HepG2 (cell line): Measurements from ENCODE around the gene AGPAT3. TPM values are rescaled to one million over a fixed set of nuclear protein-coding genes. Genes with fewer than 3 reads are reported as not detected.

ENCODE experiments used
- E2F2 ChIP-seq: sonication (generic); formaldehyde crosslinking; IDR thresholded peaks from 2 replicates; pipeline ENCODE4 v1.4.0; 2020; ENCODE audit warnings: missing genetic modification reagents, borderline replicate concordance
- KDM5A ChIP-seq: fragments of 200-600 bp; sonication (generic); IDR thresholded peaks from 2 replicates; pipeline ENCODE4 v1.7.0; 2018; ENCODE audit warnings: antibody characterized with exemption, mild to moderate bottlenecking, low read length, borderline replicate concordance
- ONECUT2 ChIP-seq: sonication (generic); formaldehyde crosslinking; IDR thresholded peaks from 2 replicates; pipeline ENCODE4 v1.4.0; 2020; ENCODE audit warnings: missing genetic modification reagents
- RXRA ChIP-seq: sonication (generic); formaldehyde crosslinking; IDR thresholded peaks from 2 replicates; pipeline ENCODE4 v1.5.1; 2020; ENCODE audit warnings: missing genetic modification reagents
- ZBTB14 ChIP-seq: sonication (generic); formaldehyde crosslinking; IDR thresholded peaks from 2 replicates; pipeline ENCODE4 v1.4.0; 2020; ENCODE audit warnings: missing genetic modification reagents
- ZMYM3 ChIP-seq: sonication (generic); formaldehyde crosslinking; IDR thresholded peaks from 2 replicates; pipeline ENCODE4 v1.5.1; 2020; ENCODE audit warnings: mild to moderate bottlenecking, missing genetic modification reagents
- ZNF550 ChIP-seq: sonication (generic); formaldehyde crosslinking; IDR thresholded peaks from 2 replicates; pipeline ENCODE4 v1.4.0; 2020; ENCODE audit warnings: mild to moderate bottlenecking, missing genetic modification reagents, borderline replicate concordance
- ZNF574 ChIP-seq: sonication (generic); formaldehyde crosslinking; IDR thresholded peaks from 2 replicates; pipeline ENCODE4 v1.4.0; 2020; ENCODE audit warnings: missing genetic modification reagents
- ZNF878 ChIP-seq: sonication (generic); formaldehyde crosslinking; IDR thresholded peaks from 2 replicates; pipeline ENCODE4 v1.8.1; 2023; ENCODE audit warnings: mild to moderate bottlenecking, missing genetic modification reagents, moderate library complexity
- polyA plus RNA-seq, 8 experiments: library from polyadenylated mRNA; depleted of rRNA in 3 of 8; stranded (reverse) in 7 of 8; unstranded in 1 of 8; fragments of >200 nt; fragmentation: Illumina TruSeq in 4 of 8; extraction: Trizol in 4 of 8; gene quantifications; 2 replicates each; pipeline versions ENCODE4 v1.2.1 to v1.2.3, GENCODE V29; 2011 to 2016; ENCODE audit warnings: low read depth in 4 of 8, missing spikeins in 1 of 8, mixed read lengths in 1 of 8; ENCODE audit not compliant: insufficient read depth in 1 of 8
- total RNA-seq, 5 experiments: library from RNA; depleted of rRNA; stranded (reverse); fragments of >200 nt; fragmentation: Illumina TruSeq; extraction: Trizol; gene quantifications; 2 replicates each; pipeline ENCODE4 v1.2.3, GENCODE V29; 2016; ENCODE audit warnings: low read depth in 1 of 5
- TF ChIP-seq, protein P1 (sequence below): sonication (generic); formaldehyde crosslinking; IDR thresholded peaks from 2 replicates; pipeline ENCODE4; 2020; ENCODE audit warnings: missing genetic modification reagents, mild to moderate bottlenecking, borderline replicate concordance
- TF ChIP-seq, protein P2 (sequence below): sonication (generic); formaldehyde crosslinking; IDR thresholded peaks from 2 replicates; pipeline ENCODE4 v1.5.0; 2020; ENCODE audit warnings: missing genetic modification reagents, mild to moderate bottlenecking, borderline replicate concordance
- TF ChIP-seq, protein P3 (sequence below), 2 experiments: IDR thresholded peaks; 2 replicates each; pipeline ENCODE4 v1.6.1; 2011 to 2012; ENCODE audit warnings: low read length in 2 of 2, borderline replicate concordance in 1 of 2, low read depth in 1 of 2, mild to moderate bottlenecking in 1 of 2, moderate library complexity in 1 of 2

Gene AGPAT3
- total and polyA plus RNA-seq, 2 of the 13 experiments (the other 11 are each of a cell fraction or from before 2014, with no cell fraction given): 32.2 to 54.4 TPM

- TF ChIP-seq, protein P1, sequence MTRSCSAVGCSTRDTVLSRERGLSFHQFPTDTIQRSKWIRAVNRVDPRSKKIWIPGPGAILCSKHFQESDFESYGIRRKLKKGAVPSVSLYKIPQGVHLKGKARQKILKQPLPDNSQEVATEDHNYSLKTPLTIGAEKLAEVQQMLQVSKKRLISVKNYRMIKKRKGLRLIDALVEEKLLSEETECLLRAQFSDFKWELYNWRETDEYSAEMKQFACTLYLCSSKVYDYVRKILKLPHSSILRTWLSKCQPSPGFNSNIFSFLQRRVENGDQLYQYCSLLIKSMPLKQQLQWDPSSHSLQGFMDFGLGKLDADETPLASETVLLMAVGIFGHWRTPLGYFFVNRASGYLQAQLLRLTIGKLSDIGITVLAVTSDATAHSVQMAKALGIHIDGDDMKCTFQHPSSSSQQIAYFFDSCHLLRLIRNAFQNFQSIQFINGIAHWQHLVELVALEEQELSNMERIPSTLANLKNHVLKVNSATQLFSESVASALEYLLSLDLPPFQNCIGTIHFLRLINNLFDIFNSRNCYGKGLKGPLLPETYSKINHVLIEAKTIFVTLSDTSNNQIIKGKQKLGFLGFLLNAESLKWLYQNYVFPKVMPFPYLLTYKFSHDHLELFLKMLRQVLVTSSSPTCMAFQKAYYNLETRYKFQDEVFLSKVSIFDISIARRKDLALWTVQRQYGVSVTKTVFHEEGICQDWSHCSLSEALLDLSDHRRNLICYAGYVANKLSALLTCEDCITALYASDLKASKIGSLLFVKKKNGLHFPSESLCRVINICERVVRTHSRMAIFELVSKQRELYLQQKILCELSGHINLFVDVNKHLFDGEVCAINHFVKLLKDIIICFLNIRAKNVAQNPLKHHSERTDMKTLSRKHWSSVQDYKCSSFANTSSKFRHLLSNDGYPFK (CRISPR knock-in tag): no peak
- TF ChIP-seq ZBTB14 (CRISPR knock-in tag) (peak; percentile 75), ZNF574 (CRISPR knock-in tag) (no peak), ONECUT2 (no peak), E2F2 (CRISPR knock-in tag) (no peak; the same call in 1 of the 2 replicates), ZNF878 (CRISPR knock-in tag) (0 out of 2 replicates have a peak, but pooled peaks have one; percentile 11), KDM5A (peak; percentile 86), ZMYM3 (peak; percentile 54), RXRA (0 out of 2 replicates have a peak, but pooled peaks have one; percentile 19), ZNF550 (CRISPR knock-in tag) (no peak)
- TF ChIP-seq, protein P2, sequence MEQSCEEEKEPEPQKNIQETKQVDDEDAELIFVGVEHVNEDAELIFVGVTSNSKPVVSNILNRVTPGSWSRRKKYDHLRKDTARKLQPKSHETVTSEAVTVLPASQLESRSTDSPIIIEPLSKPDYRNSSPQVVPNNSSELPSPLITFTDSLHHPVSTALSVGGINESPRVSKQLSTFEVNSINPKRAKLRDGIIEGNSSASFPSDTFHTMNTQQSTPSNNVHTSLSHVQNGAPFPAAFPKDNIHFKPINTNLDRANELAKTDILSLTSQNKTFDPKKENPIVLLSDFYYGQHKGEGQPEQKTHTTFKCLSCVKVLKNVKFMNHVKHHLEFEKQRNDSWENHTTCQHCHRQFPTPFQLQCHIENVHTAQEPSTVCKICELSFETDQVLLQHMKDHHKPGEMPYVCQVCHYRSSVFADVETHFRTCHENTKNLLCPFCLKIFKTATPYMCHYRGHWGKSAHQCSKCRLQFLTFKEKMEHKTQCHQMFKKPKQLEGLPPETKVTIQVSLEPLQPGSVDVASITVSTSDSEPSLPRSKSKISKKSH (CRISPR knock-in tag): no peak
- TF ChIP-seq, protein P3, sequence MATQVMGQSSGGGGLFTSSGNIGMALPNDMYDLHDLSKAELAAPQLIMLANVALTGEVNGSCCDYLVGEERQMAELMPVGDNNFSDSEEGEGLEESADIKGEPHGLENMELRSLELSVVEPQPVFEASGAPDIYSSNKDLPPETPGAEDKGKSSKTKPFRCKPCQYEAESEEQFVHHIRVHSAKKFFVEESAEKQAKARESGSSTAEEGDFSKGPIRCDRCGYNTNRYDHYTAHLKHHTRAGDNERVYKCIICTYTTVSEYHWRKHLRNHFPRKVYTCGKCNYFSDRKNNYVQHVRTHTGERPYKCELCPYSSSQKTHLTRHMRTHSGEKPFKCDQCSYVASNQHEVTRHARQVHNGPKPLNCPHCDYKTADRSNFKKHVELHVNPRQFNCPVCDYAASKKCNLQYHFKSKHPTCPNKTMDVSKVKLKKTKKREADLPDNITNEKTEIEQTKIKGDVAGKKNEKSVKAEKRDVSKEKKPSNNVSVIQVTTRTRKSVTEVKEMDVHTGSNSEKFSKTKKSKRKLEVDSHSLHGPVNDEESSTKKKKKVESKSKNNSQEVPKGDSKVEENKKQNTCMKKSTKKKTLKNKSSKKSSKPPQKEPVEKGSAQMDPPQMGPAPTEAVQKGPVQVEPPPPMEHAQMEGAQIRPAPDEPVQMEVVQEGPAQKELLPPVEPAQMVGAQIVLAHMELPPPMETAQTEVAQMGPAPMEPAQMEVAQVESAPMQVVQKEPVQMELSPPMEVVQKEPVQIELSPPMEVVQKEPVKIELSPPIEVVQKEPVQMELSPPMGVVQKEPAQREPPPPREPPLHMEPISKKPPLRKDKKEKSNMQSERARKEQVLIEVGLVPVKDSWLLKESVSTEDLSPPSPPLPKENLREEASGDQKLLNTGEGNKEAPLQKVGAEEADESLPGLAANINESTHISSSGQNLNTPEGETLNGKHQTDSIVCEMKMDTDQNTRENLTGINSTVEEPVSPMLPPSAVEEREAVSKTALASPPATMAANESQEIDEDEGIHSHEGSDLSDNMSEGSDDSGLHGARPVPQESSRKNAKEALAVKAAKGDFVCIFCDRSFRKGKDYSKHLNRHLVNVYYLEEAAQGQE (IDR thresholded peaks at IDR 0.05; ENCODE audit: borderline replicate concordance in 1 of 2, low read depth in 1 of 2, low read length in 2 of 2): no peak
These were observed 147.7 kb downstream of the AGPAT3 start (continued) for GRCh38 chr21:44012474-44013379.
